ENCODE data around the gene HSPB6.

GRCh38 chr19:35710784-35711723 lies 45.8 kb downstream of the HSPB6 start:
- TF ChIP-seq CTCF (IDR thresholded peaks at IDR 0.05; ENCODE audit: low read depth, low read length, poor library complexity, severe bottlenecking) (no peak), EZH2phosphoT487 (IDR thresholded peaks at IDR 0.05; ENCODE audit: borderline replicate concordance, low read length) (no peak)

Measured in DOHH2 (cell line).